IMR-90 (cell line): ENCODE results near the gene PDZRN3. TPM values are rescaled to one million over a fixed set of nuclear protein-coding genes. Genes with fewer than 3 reads are reported as not detected.

ENCODE experiments used
- ATAC-seq: fragments of 200-7000 bp; cut with Tn5 transposase; 2 replicates; pipeline ENCODE4 v1.9.1; 2020; ENCODE audit warnings: low read depth, mild to moderate bottlenecking, moderate library complexity
- BruUV-seq: library from RNA; stranded (reverse); fragments of 400-500 nt; replicated peaks from 2 replicates; lab custom pipeline; 2021; lab: Mats Ljungman, UMichigan
- CTCF ChIA-PET: fragments of 300-600 bp; formaldehyde crosslinking; extraction: SDS; loops from one replicate; lab custom pipeline; 2021; ENCODE audit warnings: antibody characterized with exemption; lab: Yijun Ruan, JAX
- POLR2A ChIA-PET: fragments of 300-600 bp; sonication (Branson Sonifier 250); formaldehyde crosslinking; loops from one replicate; lab custom pipeline; 2022; ENCODE audit warnings: antibody characterized with exemption; ENCODE audit not compliant: unreplicated experiment; lab: Charles Lee
- DNase-seq: peaks from one replicate; pipeline ENCODE4 v3.0.0; 2013
- H2AFZ ChIP-seq: replicated peaks from 2 replicates; pipeline ENCODE3; 2013; ENCODE audit warnings: low read length, mild to moderate bottlenecking; ENCODE audit not compliant: poor library complexity
- H2AK5ac ChIP-seq: 2 replicates; pipeline ENCODE4 v1.6.1; 2013; ENCODE audit warnings: low read depth, low read length, inconsistent platforms
- H2AK9ac ChIP-seq: replicated peaks from 2 replicates; pipeline ENCODE3; 2013; ENCODE audit warnings: mild to moderate bottlenecking, low read depth, low read length, moderate library complexity; ENCODE audit not compliant: poor library complexity
- H2BK120ac ChIP-seq: 2 replicates; pipeline ENCODE4 v1.6.1; 2013; ENCODE audit warnings: low read depth, low read length, inconsistent platforms
- H2BK15ac ChIP-seq: 3 replicates; pipeline ENCODE4 v1.6.1; 2013; ENCODE audit warnings: low read depth, low read length, inconsistent platforms
- H2BK20ac ChIP-seq: 2 replicates; pipeline ENCODE4 v1.6.1; 2013; ENCODE audit warnings: low read depth, mild to moderate bottlenecking, inconsistent platforms, low read length, moderate library complexity
- H2BK5ac ChIP-seq: 2 replicates; pipeline ENCODE4 v1.6.1; 2013; ENCODE audit warnings: mild to moderate bottlenecking, low read depth, low read length, inconsistent platforms; ENCODE audit not compliant: poor library complexity, severe bottlenecking
- H3K14ac ChIP-seq: replicated peaks from 2 replicates; pipeline ENCODE4 v1.6.1; 2013; ENCODE audit warnings: low read depth, low read length, inconsistent platforms
- H3K18ac ChIP-seq: 2 replicates; pipeline ENCODE4 v1.6.1; 2013; ENCODE audit warnings: low read depth, low read length, control low read depth
- H3K23ac ChIP-seq: 2 replicates; pipeline ENCODE4 v1.6.1; 2013; ENCODE audit warnings: low read depth, low read length, inconsistent platforms
- H3K27ac ChIP-seq: 2 replicates; pipeline ENCODE4 v1.5.1; 2013; ENCODE audit warnings: mild to moderate bottlenecking, control low read depth, low read length; ENCODE audit not compliant: insufficient read depth
- H3K27me3 ChIP-seq: 2 replicates; pipeline ENCODE4 v1.6.1; 2013; ENCODE audit warnings: low read length; ENCODE audit not compliant: control insufficient read depth, insufficient read depth
- H3K36me3 ChIP-seq: 2 replicates; pipeline ENCODE4 v1.6.1; 2013; ENCODE audit warnings: low read length, mixed read lengths; ENCODE audit not compliant: control insufficient read depth, insufficient read depth
- H3K4ac ChIP-seq: 2 replicates; pipeline ENCODE4 v1.6.1; 2013; ENCODE audit warnings: low read depth, low read length, inconsistent platforms
- H3K4me1 ChIP-seq: 2 replicates; pipeline ENCODE4 v1.6.1; 2013; ENCODE audit warnings: low read length, mixed read lengths; ENCODE audit not compliant: control insufficient read depth, insufficient read depth
- H3K4me2 ChIP-seq: 2 replicates; pipeline ENCODE4 v1.6.1; 2013; ENCODE audit warnings: low read depth, mild to moderate bottlenecking, control low read depth, low read length, moderate library complexity
- H3K4me3 ChIP-seq: 2 replicates; pipeline ENCODE4 v1.5.1; 2013; ENCODE audit warnings: low read depth, mild to moderate bottlenecking, control low read depth, low read length, moderate library complexity; ENCODE audit not compliant: insufficient read depth
- H3K56ac ChIP-seq: 2 replicates; pipeline ENCODE4 v1.6.1; 2013; ENCODE audit warnings: low read length, inconsistent platforms; ENCODE audit not compliant: insufficient read depth; ENCODE audit errors: extremely low read depth
- H3K79me1 ChIP-seq, 2 experiments: 2 replicates each; pipeline ENCODE4 v1.6.1; 2013; ENCODE audit warnings: low read length in 2 of 2, inconsistent platforms in 1 of 2, low read depth in 1 of 2
- H3K9ac ChIP-seq: 2 replicates; pipeline ENCODE4 v1.6.1; 2013; ENCODE audit warnings: low read depth, low read length, control low read depth
- H3K9me1 ChIP-seq: 2 replicates; pipeline ENCODE4 v1.6.1; 2013; ENCODE audit warnings: low read length, inconsistent platforms; ENCODE audit not compliant: insufficient read depth
- H3K9me3 ChIP-seq: 2 replicates; pipeline ENCODE4 v1.6.1; 2013; ENCODE audit warnings: low read length; ENCODE audit not compliant: control insufficient read depth, insufficient read depth
- H4K20me1 ChIP-seq: 2 replicates; pipeline ENCODE4 v1.6.1; 2013; ENCODE audit warnings: low read length, inconsistent platforms; ENCODE audit not compliant: insufficient read depth
- H4K5ac ChIP-seq: 2 replicates; pipeline ENCODE4 v1.6.1; 2013; ENCODE audit warnings: mild to moderate bottlenecking, low read depth, low read length, control low read depth
- H4K8ac ChIP-seq, 2 experiments: 2 replicates each; pipeline ENCODE4 v1.6.1; 2013; ENCODE audit warnings: low read depth in 2 of 2, low read length in 2 of 2, control low read depth in 1 of 2, inconsistent platforms in 1 of 2
- H4K91ac ChIP-seq: 2 replicates; pipeline ENCODE4 v1.6.1; 2013; ENCODE audit warnings: low read depth, low read length, inconsistent platforms; ENCODE audit not compliant: insufficient read depth
- CEBPB ChIP-seq: IDR thresholded peaks from 2 replicates; pipeline ENCODE4 v1.6.1; 2012; ENCODE audit warnings: low read depth, low read length, improper control_type of control experiment
- FOS ChIP-seq: fragments of 150-350 bp; IDR thresholded peaks from 2 replicates; pipeline ENCODE4 v1.6.1; 2016; ENCODE audit warnings: low read depth, low read length
- WGBS, 2 experiments: methylation state at CpG; one replicate each; pipeline versions ENCODE4 v1.1.5 to v1.1.7; 2013; ENCODE audit warnings: missing lambda C conversion rate in 2 of 2; ENCODE audit not compliant: insufficient read length in 1 of 2; ENCODE audit errors: extremely low coverage in 2 of 2; 5-methylcytosine and 5-hydroxymethylcytosine counted together
- dilution Hi-C: fragments of 300-500 bp; cut with HindIII; formaldehyde crosslinking; loops from one replicate; pipeline ENCODE4 v1.14.3; 2018; ENCODE audit warnings: low sequenced_read_pairs; ENCODE audit not compliant: unreplicated experiment
- in situ Hi-C: fragments of 300-500 bp; cut with MboI; formaldehyde crosslinking; loops from 3 replicates; pipeline ENCODE4 v1.14.3; 2019; ENCODE audit warnings: low sequenced_read_pairs, inconsistent platforms, mixed read lengths
- intact Hi-C: fragments of 100-400 bp; cut with micrococcal nuclease; formaldehyde crosslinking; loops from 2 replicates; pipeline ENCODE4 v1.10.0; 2022
- polyA plus RNA-seq, 3 experiments: library from polyadenylated mRNA; depleted of rRNA; stranded (reverse); fragments of >200 nt; gene quantifications; 2 replicates each; pipeline ENCODE4 v1.2.3, GENCODE V29; 2012; ENCODE audit warnings: low replicate concordance in 1 of 3
- total RNA-seq: library from RNA; depleted of rRNA; stranded (reverse); fragments of >200 nt; gene quantifications from 2 replicates; pipeline ENCODE4 v1.2.3, GENCODE V29; 2012

Gene PDZRN3
- total and polyA plus RNA-seq, 2 of the 4 experiments (the other 2 are of a cell fraction) = 9.4 to 17.0 TPM

- Histone ChIP-seq H2AK5ac (no peak overlapping the region), H2BK15ac (no peak overlapping the region), H3K4me1 (peaks cover 21% of the 10 kb centered on the region), H4K5ac (no peak overlapping the region; the same call in 1 of the 2 replicates), H3K27me3 (no peaks in the 10 kb centered on the region), H3K18ac (peak overlapping the region; percentile 35; the same call in 1 of the 2 replicates), H3K27ac (peak overlapping the region; percentile 78; the same call in 1 of the 2 replicates), H4K91ac (no peak overlapping the region), H3K14ac (no peak overlapping the region), H3K4me2 (peak overlapping the region; percentile 8; the same call in 1 of the 2 replicates), H2AK9ac (no peak overlapping the region), H4K20me1 (peaks cover 3% of the 10 kb centered on the region; the same call in 1 of the 2 replicates), H3K4me3 (no peak overlapping the region), H3K23ac (no peak overlapping the region), H2BK120ac (no peak overlapping the region), H3K79me1 (peaks cover under 1 to 2% of the 10 kb centered on the region in 2 experiments; a peak in 1 of 4 replicates), H2BK5ac (no peak overlapping the region), H3K36me3 (peaks cover 12% of the 10 kb centered on the region; the same call in 1 of the 2 replicates), H3K9ac (no peak overlapping the region), H3K56ac (no peak overlapping the region), H3K4ac (no peak overlapping the region), H2BK20ac (no peak overlapping the region), H3K9me1 (peaks cover 12% of the 10 kb centered on the region), H2AFZ (no peak overlapping the region), H4K8ac (no peak overlapping the region), H3K9me3 (no peaks in the 10 kb centered on the region)
- ATAC-seq (peak; percentile 25), DNase-seq (peak; percentile 60)
- CTCF ChIA-PET = interaction anchor here (0.6 to 1.2 kb wide), 2 partner anchors 99 to 180 kb away, joined by 3 read pairs; no protein-coding TSS in a partner anchor
- BruUV-seq = no TSS peak
- TF ChIP-seq FOS (no peak), CEBPB (no peak)
- dilution Hi-C loops = no loop called here
- 19% methylated on average over 3 of the region's 7 CpGs; no CpG with 5 or more reads in 1 of the 2 experiments for WGBS, 2 experiments
- in situ Hi-C loops = no loop called here
- intact Hi-C loops = no loop called here
- POLR2A ChIA-PET = no interaction called here
Measured at GRCh38 chr3:73401616-73402279, 223.0 kb downstream of the PDZRN3 start.
